ENCODE measurements around the gene ERC2. TPM values are rescaled to one million over a fixed set of nuclear protein-coding genes. Genes with fewer than 3 reads are reported as not detected.

The ERC2 gene
- polyA plus RNA-seq, 3 donors, result not detected

- Histone ChIP-seq H3K27ac (ENCODE audit: low read depth in 1 of 2, low read length in 2 of 2) (no peak overlapping the region), H3K36me3 (replicated peaks in 1 of 2; ENCODE audit: control insufficient read depth in 1 of 2, insufficient read depth in 2 of 2, low read length in 2 of 2) (no peaks in the 10 kb centered on the region), H2AFZ (ENCODE audit: insufficient read depth, low read depth, low read length, poor library complexity, severe bottlenecking) (no peak overlapping the region), H3K79me2 (ENCODE audit: insufficient read depth, low read length) (no peaks in the 10 kb centered on the region), H3K4me2 (replicated peaks; ENCODE audit: extremely low read depth, low read length, poor library complexity, severe bottlenecking) (no peak overlapping the region), H3K4me1 (ENCODE audit: control insufficient read depth in 1 of 2, insufficient read depth in 2 of 2, low read length in 2 of 2) (no peaks in the 10 kb centered on the region), H3K4me3 (replicated peaks in 1 of 3; ENCODE audit: low read depth in 2 of 3, low read length in 3 of 3) (no peak overlapping the region), H3K9me3 (replicated peaks in 1 of 2; ENCODE audit: control insufficient read depth in 1 of 2, insufficient read depth in 1 of 2, low read length in 2 of 2) (no peaks in the 10 kb centered on the region), H3K27me3 (ENCODE audit: control insufficient read depth in 2 of 2, insufficient read depth in 2 of 2, low read length in 2 of 2) (no peaks in the 10 kb centered on the region), H3K9ac (ENCODE audit: insufficient read depth, low read length, poor library complexity, severe bottlenecking) (no peak overlapping the region), H4K20me1 (ENCODE audit: insufficient read depth, low read length) (no peaks in the 10 kb centered on the region)
- no peaks in the 10 kb centered on the region for H3K36me3 Mint-ChIP-seq
- H3K9me3 Mint-ChIP-seq, result peaks cover 0 to 10% (median 1%) of the 10 kb centered on the region in 7 donors
- no peak for DNase-seq
- TF ChIP-seq, protein P1, sequence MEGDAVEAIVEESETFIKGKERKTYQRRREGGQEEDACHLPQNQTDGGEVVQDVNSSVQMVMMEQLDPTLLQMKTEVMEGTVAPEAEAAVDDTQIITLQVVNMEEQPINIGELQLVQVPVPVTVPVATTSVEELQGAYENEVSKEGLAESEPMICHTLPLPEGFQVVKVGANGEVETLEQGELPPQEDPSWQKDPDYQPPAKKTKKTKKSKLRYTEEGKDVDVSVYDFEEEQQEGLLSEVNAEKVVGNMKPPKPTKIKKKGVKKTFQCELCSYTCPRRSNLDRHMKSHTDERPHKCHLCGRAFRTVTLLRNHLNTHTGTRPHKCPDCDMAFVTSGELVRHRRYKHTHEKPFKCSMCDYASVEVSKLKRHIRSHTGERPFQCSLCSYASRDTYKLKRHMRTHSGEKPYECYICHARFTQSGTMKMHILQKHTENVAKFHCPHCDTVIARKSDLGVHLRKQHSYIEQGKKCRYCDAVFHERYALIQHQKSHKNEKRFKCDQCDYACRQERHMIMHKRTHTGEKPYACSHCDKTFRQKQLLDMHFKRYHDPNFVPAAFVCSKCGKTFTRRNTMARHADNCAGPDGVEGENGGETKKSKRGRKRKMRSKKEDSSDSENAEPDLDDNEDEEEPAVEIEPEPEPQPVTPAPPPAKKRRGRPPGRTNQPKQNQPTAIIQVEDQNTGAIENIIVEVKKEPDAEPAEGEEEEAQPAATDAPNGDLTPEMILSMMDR (IDR thresholded peaks at IDR 0.05), result no peak
- H3K4me3 Mint-ChIP-seq, result no peak overlapping the region
- WGBS (ENCODE audit: insufficient coverage), result 100% methylated on average over 3 of the region's 3 CpGs
- H3K27me3 Mint-ChIP-seq (ENCODE audit: low read depth in 3 of 3), result peaks cover 0 to 3% (median 1%) of the 10 kb centered on the region in 3 donors
- H3K27ac Mint-ChIP-seq, result peak overlapping the region in 1 of 7 donors; percentile 1
- intact Hi-C loops (cut with micrococcal nuclease), result loop anchor here in 1 of 2 donors (10.0 kb wide), 1 partner anchor 358 kb away; no protein-coding TSS in a partner anchor
- no peaks in the 10 kb centered on the region for H3K4me1 Mint-ChIP-seq
Observed at GRCh38 chr3:55682461-55682860, 785.8 kb downstream of the ERC2 start.

DNA sequence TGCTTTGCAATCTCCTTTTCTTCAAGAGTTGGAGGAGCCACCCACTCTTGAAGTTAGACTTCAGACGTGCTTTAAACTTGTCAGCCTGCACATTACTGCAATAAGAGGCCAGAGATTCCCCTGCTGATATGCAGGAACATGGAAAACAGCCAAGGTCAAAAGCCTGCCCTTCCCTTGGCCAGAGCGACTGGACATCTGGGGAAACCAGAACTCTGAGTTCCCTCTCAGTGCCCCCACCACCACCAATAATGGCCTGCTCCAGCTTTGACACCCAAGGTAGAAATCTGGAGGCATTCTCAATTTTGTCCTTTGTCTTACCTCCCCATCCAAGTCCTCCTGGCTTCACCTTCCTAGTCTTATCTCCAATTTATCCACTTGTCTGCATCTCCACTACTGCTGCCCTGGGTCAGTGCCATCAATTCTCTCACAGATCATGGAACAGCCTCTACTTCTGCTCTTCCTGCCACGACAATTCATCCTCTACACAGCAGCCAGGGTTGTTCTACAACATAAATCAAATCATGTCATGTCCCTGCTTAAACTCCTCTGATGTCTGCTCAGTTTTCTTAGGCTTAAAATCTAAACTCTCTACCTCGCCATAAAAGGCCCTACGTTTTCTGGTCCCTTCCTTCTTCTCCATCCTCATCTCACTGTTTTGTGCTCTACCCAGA is 789.6 kb downstream of the ERC2 start:
- TF ChIP-seq, protein P1 (IDR thresholded peaks at IDR 0.05), result no peak
- H3K4me3 Mint-ChIP-seq, result no peak overlapping the region
- peaks cover 0 to 9% (median 1%) of the 10 kb centered on the region in 7 donors for H3K9me3 Mint-ChIP-seq
- no peaks in the 10 kb centered on the region for H3K36me3 ChIP-seq (replicated peaks in 1 of 2; ENCODE audit: control insufficient read depth in 1 of 2, insufficient read depth in 2 of 2, low read length in 2 of 2)
- no peak overlapping the region for H2AFZ ChIP-seq (ENCODE audit: insufficient read depth, low read depth, low read length, poor library complexity, severe bottlenecking)
- no peaks in the 10 kb centered on the region for H3K9me3 ChIP-seq (replicated peaks in 1 of 2; ENCODE audit: control insufficient read depth in 1 of 2, insufficient read depth in 1 of 2, low read length in 2 of 2)
- peaks cover 2 to 9% (median 3%) of the 10 kb centered on the region in 3 donors for H3K27me3 Mint-ChIP-seq (ENCODE audit: low read depth in 3 of 3)
- no peaks in the 10 kb centered on the region for H3K4me1 Mint-ChIP-seq
- H3K27me3 ChIP-seq (ENCODE audit: control insufficient read depth in 2 of 2, insufficient read depth in 2 of 2, low read length in 2 of 2), result no peaks in the 10 kb centered on the region
- H4K20me1 ChIP-seq (ENCODE audit: insufficient read depth, low read length), result no peaks in the 10 kb centered on the region
- no peak overlapping the region for H3K27ac Mint-ChIP-seq
- H3K79me2 ChIP-seq (ENCODE audit: insufficient read depth, low read length), result no peaks in the 10 kb centered on the region
- no peak overlapping the region for H3K4me2 ChIP-seq (replicated peaks; ENCODE audit: extremely low read depth, low read length, poor library complexity, severe bottlenecking)
- 92% methylated on average over 5 of the region's 5 CpGs for WGBS (ENCODE audit: insufficient coverage)
- no peaks in the 10 kb centered on the region for H3K4me1 ChIP-seq (ENCODE audit: control insufficient read depth in 1 of 2, insufficient read depth in 2 of 2, low read length in 2 of 2)
- H3K36me3 Mint-ChIP-seq, result no peaks in the 10 kb centered on the region
- no peak overlapping the region for H3K9ac ChIP-seq (ENCODE audit: insufficient read depth, low read length, poor library complexity, severe bottlenecking)
- intact Hi-C loops (cut with micrococcal nuclease), result no loop called here
- no peak for DNase-seq
- H3K27ac ChIP-seq (ENCODE audit: low read depth in 1 of 2, low read length in 2 of 2), result no peak overlapping the region
- H3K4me3 ChIP-seq (replicated peaks in 1 of 3; ENCODE audit: low read depth in 2 of 3, low read length in 3 of 3), result no peak overlapping the region

Measured in CD14-positive monocyte (primary cell).